T-helper 1 cell treated with Interleukin-12 subunit alpha and Interleukin-12 subunit beta and Interleukin-4 antibody, amounts not matched to agents 30 μg/mL and 1 μg/mL, for 36 hours (primary cell): ENCODE data around the gene PIH1D1.

Experiments
- H3K27ac Mint-ChIP-seq: one replicate; pipeline ENCODE4 v1.8.0; 2021; ENCODE audit warnings: mild to moderate bottlenecking, mixed read lengths
- H3K27me3 Mint-ChIP-seq: one replicate; pipeline ENCODE4 v1.8.0; 2021; ENCODE audit warnings: low read depth, mixed read lengths
- H3K36me3 Mint-ChIP-seq: one replicate; pipeline ENCODE4 v1.8.0; 2021; ENCODE audit warnings: low read depth, mixed read lengths
- H3K4me1 Mint-ChIP-seq: one replicate; pipeline ENCODE4 v1.8.0; 2021; ENCODE audit warnings: low read depth, mixed read lengths
- H3K4me3 Mint-ChIP-seq: one replicate; pipeline ENCODE4 v1.8.0; 2021; ENCODE audit warnings: mild to moderate bottlenecking, moderate library complexity, mixed read lengths
- H3K9me3 Mint-ChIP-seq: one replicate; pipeline ENCODE4 v1.8.0; 2021; ENCODE audit warnings: mixed read lengths

PIH1D1 gene

DNA sequence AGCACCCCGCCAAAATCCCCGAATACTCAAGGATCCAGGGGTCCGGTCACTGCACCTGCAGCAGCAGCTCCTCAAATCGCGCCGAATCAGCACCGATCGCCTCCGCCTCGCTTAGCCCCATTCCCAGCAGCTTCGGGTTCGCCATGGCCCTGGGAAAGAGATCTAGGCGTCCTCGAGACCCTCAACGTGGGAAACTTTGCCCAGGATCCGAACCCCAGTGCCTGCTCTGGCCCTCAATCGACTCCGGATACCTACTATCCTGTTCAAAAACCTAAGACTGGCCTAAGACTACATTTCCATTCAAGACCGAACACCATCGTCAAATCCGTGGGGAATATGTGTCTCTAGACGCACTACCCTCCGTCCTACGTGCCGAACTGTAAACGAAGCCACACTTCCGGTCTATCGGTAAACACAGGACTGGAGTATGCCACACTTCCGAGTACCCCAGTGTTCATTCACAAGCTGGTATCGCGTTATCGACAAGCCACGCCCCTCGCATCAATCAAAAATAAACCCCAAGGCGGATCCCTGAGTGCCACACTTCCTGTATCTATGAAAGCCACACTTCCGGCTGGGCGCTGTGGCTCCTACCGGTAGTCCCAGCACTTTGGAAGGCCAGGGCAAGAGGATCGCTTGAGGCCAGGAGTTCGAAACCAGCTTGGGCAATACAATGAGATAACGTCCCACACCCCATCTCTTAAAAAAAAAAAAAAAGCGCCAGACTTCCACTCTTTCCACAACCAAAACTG, at the start of gene PIH1D1:
Gene PIH1D1 (minus strand): TSS at position 385 of the 752 bp plus-strand sequence. CDS start 240 bp downstream, at position 145.
- H3K27me3 Mint-ChIP-seq, result no peaks in the 10 kb centered on the region
- H3K9me3 Mint-ChIP-seq, result no peaks in the 10 kb centered on the region
- peaks cover 30% of the 10 kb centered on the region for H3K36me3 Mint-ChIP-seq
- peak within 1 kb of the TSS; percentile 99 for H3K4me3 Mint-ChIP-seq
- peak within 1 kb of the TSS; percentile 100 for H3K27ac Mint-ChIP-seq
- H3K4me1 Mint-ChIP-seq, result peaks cover 36% of the 10 kb centered on the region

DNA sequence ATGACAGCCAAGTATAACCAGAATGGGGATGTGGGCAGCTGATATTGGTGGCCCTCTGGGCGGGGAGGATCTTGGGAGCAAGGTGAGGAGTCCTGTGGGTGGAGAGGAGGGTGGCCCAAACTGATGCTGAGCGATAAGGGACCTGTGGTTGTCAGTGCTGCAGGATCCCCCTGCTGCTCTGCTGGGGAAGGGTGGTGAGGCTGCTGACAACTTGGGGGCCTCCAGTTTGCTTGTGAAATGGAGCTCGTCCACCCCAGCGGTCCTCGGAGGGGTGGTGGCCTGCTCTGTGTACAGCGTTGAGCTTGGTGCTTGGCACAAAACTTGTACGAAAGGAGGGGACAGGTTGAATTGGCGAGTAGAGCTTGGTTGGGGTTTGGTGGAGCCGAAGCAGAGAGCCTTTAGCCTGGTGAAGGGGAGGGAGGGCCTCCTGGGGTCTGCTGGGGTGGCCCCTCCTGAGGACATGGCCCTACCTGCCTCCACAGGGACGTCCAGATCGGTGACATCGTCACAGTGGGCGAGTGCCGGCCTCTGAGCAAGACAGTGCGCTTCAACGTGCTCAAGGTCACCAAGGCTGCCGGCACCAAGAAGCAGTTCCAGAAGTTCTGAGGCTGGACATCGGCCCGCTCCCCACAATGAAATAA, 47.5 kb upstream of the PIH1D1 start:
- Mint-ChIP-seq H3K27ac (peak overlapping the region; percentile 99), H3K9me3 (no peaks in the 10 kb centered on the region), H3K27me3 (no peaks in the 10 kb centered on the region), H3K4me1 (peaks cover 54% of the 10 kb centered on the region), H3K4me3 (peak overlapping the region; percentile 100), H3K36me3 (peaks cover 40% of the 10 kb centered on the region)

DNA sequence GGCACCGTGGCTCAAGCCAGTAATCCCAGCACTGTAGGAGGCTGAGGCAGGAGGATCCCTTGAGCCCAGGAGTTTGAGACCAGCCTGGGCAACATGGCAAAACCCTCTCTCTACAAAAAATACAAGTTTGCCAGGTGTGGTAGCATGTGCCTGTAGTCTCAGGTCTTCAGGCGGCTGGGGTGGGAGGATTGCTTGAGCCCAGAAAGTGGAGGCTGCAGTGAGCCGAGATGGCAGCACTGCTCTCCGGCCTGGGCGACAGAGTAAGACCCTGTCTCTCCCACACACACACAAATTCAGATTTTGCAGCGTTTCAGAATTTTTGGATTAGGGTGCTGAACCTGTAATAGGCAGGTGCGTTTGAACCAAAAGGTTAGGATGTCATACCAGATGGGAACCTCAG, 46.9 kb upstream of the PIH1D1 start:
- Mint-ChIP-seq H3K4me1 (peaks cover 55% of the 10 kb centered on the region), H3K27ac (peak overlapping the region; percentile 99), H3K27me3 (no peaks in the 10 kb centered on the region), H3K36me3 (peaks cover 42% of the 10 kb centered on the region), H3K9me3 (no peaks in the 10 kb centered on the region), H3K4me3 (peak overlapping the region; percentile 100)

DNA sequence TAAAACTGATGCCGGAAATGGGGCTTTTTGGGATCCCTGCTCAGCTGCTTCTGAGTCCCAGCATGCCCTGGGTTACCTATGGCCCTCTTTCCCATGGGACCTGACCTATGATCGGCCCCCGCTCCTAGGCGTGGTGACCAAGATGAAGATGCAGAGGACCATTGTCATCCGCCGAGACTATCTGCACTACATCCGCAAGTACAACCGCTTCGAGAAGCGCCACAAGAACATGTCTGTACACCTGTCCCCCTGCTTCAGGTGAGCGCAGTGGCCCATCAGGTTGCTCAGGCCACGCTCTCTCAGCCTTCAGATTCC, 46.1 kb upstream of the PIH1D1 start:
- H3K27ac Mint-ChIP-seq, result peak overlapping the region; percentile 99
- peaks cover 52% of the 10 kb centered on the region for H3K4me1 Mint-ChIP-seq
- H3K4me3 Mint-ChIP-seq, result peak overlapping the region; percentile 100
- H3K9me3 Mint-ChIP-seq, result no peaks in the 10 kb centered on the region
- H3K27me3 Mint-ChIP-seq, result no peaks in the 10 kb centered on the region
- peaks cover 49% of the 10 kb centered on the region for H3K36me3 Mint-ChIP-seq

DNA sequence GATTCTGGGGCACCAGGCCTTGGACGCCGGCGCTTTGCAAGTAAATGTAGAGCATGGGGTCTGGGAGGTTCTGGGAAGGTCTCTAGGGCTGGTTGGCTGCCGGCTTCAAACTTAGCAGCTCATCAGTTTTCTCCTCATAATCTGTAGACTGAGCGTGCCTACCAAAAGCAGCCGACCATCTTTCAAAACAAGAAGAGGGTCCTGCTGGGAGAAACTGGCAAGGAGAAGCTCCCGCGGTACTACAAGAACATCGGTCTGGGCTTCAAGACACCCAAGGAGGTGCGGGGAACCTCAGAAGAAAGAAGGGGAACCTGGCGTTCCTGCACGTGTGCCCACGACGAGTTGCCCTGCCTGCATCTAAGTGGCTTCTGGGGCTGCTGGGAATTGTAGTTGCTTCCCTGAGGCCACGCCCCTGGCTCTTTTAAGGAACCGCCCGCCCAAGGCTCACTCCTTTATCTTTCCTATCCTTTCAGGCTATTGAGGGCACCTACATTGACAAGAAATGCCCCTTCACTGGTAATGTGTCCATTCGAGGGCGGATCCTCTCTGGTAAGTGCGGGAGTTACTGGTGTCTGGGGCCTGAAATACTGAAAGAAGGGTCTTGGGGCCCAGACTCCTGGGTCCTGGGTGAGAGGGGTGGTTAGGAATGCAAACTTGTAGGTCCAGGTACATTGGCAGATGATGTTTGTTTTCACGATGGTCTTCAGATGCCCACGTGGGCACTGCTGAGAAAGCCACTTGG, 45.6 kb upstream of the PIH1D1 start:
- Mint-ChIP-seq H3K27ac (peak overlapping the region; percentile 99), H3K9me3 (no peaks in the 10 kb centered on the region), H3K36me3 (peaks cover 53% of the 10 kb centered on the region), H3K27me3 (no peaks in the 10 kb centered on the region), H3K4me1 (peaks cover 52% of the 10 kb centered on the region), H3K4me3 (peak overlapping the region; percentile 100)

DNA sequence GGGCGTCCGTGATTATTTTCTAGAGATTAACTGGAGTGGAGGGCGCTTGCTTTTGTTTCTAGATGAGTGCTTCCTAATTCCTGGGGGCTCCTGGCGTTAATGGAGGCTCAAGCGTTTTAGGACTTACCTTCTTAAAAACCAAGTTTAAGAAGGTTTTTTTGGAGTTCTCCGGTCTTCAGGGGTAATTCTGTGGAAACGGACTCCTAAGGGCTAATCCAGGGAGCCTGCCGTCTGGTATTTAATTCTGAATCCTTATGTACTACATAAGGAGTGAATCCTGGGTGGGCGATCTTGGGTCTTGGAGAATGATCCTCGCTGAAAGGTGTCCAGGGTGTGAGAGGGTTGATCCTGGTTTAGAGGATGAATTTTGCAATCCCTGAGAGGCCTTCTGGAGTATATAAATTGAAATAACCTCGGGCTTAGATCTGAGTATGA, 45.0 kb upstream of the PIH1D1 start:
- Mint-ChIP-seq H3K27ac (peak overlapping the region; percentile 99), H3K36me3 (peaks cover 59% of the 10 kb centered on the region), H3K9me3 (no peaks in the 10 kb centered on the region), H3K4me3 (peak overlapping the region; percentile 100), H3K27me3 (no peaks in the 10 kb centered on the region), H3K4me1 (peaks cover 50% of the 10 kb centered on the region)

DNA sequence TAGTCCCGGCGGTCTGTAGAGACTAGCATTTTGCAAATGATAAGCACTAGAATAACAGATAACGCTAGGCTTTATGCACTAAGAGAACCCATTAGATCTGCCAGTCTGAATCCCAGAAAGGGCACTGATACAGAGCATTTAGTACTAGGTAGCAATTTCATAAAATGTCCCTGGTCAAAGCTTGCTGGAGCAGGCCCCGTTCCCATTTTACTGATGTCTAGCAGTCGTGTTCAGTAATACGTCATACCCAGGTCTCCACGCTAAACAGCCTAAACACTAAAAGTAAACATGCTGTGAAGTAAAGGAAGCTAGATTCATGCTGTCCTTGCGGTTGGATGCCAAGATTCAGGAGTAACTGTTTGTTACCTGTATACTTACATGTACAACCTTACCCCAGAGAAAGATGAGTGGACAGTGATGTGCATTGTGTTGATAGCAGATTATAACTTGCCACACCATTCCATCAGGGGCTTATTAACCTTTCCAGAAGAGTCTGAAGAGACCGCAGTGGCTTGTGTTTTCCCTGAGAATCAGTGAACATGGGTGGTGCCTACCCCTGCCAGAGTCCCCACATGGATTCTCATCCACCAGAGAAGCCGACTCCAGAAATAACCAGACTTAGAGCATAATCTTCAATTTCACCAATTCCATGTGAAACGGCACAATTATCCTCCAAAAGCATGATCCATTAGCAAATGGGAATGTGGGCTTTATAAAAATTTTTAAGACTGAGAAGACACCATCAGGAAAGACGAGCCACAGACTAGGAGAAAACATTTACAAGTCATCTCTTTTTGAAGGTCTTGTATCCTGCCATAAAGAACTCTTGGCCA, 41.2 kb upstream of the PIH1D1 start:
- Mint-ChIP-seq H3K9me3 (no peaks in the 10 kb centered on the region), H3K4me1 (peaks cover 45% of the 10 kb centered on the region), H3K27me3 (no peaks in the 10 kb centered on the region), H3K4me3 (peak overlapping the region; percentile 13), H3K36me3 (peaks cover 66% of the 10 kb centered on the region), H3K27ac (peak overlapping the region; percentile 82)

DNA sequence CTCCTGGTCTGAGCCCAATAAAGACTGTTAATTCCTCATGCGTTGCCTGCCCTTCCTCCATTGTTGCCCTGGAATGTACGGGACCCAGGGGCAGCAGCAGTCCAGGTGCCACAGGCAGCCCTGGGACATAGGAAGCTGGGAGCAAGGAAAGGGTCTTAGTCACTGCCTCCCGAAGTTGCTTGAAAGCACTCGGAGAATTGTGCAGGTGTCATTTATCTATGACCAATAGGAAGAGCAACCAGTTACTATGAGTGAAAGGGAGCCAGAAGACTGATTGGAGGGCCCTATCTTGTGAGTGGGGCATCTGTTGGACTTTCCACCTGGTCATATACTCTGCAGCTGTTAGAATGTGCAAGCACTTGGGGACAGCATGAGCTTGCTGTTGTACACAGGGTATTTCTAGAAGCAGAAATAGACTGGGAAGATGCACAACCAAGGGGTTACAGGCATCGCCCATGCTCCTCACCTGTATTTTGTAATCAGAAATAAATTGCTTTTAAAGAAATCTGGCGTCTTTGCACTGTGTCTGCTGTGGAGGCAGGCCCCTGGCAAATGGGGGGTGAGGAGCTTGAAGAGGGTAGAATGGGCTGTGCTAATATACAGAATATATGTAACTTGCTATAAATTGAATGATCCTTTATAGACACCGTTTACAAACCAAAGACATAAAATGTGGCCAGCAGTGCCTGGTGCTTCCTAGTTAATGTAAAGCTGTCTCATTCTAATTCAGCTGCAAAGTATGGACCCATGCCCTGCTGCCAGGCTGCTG, 40.4 kb upstream of the PIH1D1 start:
- Mint-ChIP-seq H3K9me3 (no peaks in the 10 kb centered on the region), H3K27me3 (peaks cover 4% of the 10 kb centered on the region), H3K4me1 (peaks cover 40% of the 10 kb centered on the region), H3K27ac (peak overlapping the region; percentile 31), H3K4me3 (peak overlapping the region; percentile 13), H3K36me3 (peaks cover 67% of the 10 kb centered on the region)

DNA sequence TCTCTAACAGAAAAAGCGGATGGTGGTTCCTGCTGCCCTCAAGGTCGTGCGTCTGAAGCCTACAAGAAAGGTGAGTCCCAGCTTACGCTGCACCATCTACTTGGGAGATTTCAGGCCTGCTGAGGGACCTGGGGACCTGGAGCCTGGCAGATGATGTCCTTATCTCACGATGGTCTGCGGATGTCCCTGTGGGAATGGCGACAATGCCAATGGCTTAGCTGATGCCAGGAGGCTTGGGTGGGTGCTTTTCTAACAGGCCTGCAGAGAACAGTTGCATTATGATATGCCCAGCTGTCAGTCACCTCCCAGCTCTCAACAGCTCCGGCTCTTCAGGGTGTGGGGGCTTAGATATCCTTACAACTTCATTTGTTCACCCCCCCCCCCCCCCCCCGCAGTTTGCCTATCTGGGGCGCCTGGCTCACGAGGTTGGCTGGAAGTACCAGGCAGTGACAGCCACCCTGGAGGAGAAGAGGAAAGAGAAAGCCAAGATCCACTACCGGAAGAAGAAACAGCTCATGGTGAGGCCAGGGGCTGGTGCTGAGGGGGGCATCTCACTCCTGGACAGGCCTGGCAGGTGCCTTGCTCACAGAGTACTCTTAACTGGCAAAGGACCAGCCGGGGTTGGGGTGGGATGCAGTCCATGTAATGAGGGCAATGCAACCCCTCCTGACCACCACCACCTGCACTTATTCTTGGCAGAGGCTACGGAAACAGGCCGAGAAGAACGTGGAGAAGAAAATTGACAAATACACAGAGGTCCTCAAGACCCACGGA, 39.6 kb upstream of the PIH1D1 start:
- Mint-ChIP-seq H3K27ac (no peak overlapping the region), H3K4me3 (peak overlapping the region; percentile 40), H3K9me3 (no peaks in the 10 kb centered on the region), H3K27me3 (peaks cover 4% of the 10 kb centered on the region), H3K36me3 (peaks cover 63% of the 10 kb centered on the region), H3K4me1 (peaks cover 40% of the 10 kb centered on the region)

DNA sequence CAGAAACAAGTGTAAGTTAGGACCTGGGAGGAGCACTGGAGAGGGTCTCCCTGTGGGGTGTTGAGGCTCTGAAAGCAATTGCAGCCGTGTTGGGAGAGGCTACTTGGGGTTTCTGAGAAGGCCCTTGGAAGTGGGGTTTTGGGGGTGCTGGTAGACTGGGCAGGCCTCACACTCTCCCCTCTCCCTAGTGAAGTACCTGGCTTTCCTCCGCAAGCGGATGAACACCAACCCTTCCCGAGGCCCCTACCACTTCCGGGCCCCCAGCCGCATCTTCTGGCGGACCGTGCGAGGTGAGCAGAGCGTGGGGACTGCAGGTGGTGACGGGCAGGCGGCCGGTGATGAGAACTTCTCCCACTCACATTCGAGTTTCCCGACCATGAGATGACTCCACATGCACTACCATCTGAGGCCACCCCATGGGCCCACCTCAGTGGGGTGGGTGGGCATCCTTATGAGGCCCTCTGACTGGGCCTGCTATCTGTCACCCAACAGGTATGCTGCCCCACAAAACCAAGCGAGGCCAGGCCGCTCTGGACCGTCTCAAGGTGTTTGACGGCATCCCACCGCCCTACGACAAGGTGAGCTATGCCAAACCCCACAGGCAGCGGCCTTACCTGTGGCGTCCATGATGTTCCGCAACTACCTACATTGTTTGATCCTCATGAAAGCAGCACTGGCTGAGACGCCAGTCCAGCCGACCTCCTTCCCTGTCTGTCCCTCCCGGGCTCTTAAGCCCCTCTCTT, 38.8 kb upstream of the PIH1D1 start:
- H3K4me1 Mint-ChIP-seq, result peaks cover 43% of the 10 kb centered on the region
- H3K27ac Mint-ChIP-seq, result peak overlapping the region; percentile 65
- H3K27me3 Mint-ChIP-seq, result peaks cover 4% of the 10 kb centered on the region
- peak overlapping the region; percentile 95 for H3K4me3 Mint-ChIP-seq
- peaks cover 71% of the 10 kb centered on the region for H3K36me3 Mint-ChIP-seq
- H3K9me3 Mint-ChIP-seq, result no peaks in the 10 kb centered on the region

DNA sequence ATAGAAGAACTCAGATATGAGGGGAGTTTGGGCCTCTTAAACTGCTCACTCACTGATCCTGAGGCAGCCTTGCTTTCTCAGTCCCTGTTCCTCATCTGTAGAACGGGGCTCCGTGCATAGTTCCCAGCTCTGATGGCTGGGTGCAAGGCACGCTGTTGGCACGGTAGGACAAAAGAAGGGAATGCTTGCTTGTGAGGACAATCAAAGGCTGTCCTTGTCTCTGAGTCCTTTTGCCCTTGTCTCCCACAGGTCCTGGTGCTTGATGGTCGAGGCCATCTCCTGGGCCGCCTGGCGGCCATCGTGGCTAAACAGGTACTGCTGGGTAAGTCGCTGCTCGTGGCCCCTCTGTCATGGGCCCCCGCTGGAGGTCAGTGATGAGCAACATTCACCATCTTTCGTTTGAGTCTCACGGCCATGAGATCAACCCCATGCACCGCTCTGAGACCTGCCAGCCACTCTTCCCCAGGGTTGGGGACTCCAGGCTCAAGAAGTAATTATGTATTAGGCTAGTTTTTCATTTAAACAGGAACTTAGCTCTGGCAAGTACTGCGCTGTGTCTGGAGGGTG, 38.1 kb upstream of the PIH1D1 start:
- peaks cover 71% of the 10 kb centered on the region for H3K36me3 Mint-ChIP-seq
- H3K9me3 Mint-ChIP-seq, result no peaks in the 10 kb centered on the region
- peak overlapping the region; percentile 95 for H3K4me3 Mint-ChIP-seq
- peaks cover 4% of the 10 kb centered on the region for H3K27me3 Mint-ChIP-seq
- peaks cover 41% of the 10 kb centered on the region for H3K4me1 Mint-ChIP-seq
- peak overlapping the region; percentile 92 for H3K27ac Mint-ChIP-seq

DNA sequence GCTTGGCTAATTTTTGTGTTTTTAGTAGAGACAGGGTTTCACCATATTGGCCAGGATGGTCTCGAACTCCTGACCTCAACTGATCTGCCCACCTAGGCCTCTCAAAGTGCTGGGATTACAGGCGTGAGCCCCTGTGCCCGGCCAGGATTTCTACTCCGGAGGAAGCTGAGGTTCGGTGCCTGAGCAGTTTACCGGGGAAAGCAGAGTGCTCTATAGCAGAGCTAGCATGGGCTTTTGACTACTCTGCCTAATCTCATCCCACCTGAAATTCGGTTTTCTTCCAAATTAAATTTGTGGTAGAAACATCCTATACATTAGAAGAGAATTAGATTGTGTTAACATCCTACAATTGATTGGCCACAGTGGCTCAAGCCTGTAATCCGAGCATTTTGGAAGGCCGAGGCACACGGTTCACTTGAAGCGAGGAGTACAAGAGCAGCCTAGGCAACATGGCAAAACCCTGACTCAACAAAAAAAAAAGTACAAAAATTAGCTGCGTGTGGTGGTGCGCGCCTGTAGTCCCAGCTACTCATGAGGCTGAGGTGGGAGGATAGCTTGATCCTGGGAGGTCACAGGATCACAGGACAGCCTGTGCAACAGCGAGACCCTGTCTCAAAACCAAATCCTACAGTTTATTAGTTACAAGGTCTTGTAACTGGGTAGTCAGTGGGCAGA, 37.4 kb upstream of the PIH1D1 start:
- no peaks in the 10 kb centered on the region for H3K9me3 Mint-ChIP-seq
- peak overlapping the region; percentile 95 for H3K4me3 Mint-ChIP-seq
- peak overlapping the region; percentile 92 for H3K27ac Mint-ChIP-seq
- H3K36me3 Mint-ChIP-seq, result peaks cover 71% of the 10 kb centered on the region
- peaks cover 41% of the 10 kb centered on the region for H3K4me1 Mint-ChIP-seq
- peaks cover 4% of the 10 kb centered on the region for H3K27me3 Mint-ChIP-seq
